HG02763 (cell line): ENCODE measurements around the gene DNAH6.
"Not testable (repeated sequence)": the region's sequence is repeated elsewhere in the genome, so short reads cannot be mapped to it uniquely, and the experiment has no call there.

ENCODE experiments used
- ATAC-seq: cut with Tn5 transposase; IDR thresholded peaks from one replicate; pipeline ENCODE4 v1.9.1; 2021; ENCODE audit warnings: mild to moderate bottlenecking, moderate library complexity; ENCODE audit not compliant: unreplicated experiment

Gene DNAH6, protein sequence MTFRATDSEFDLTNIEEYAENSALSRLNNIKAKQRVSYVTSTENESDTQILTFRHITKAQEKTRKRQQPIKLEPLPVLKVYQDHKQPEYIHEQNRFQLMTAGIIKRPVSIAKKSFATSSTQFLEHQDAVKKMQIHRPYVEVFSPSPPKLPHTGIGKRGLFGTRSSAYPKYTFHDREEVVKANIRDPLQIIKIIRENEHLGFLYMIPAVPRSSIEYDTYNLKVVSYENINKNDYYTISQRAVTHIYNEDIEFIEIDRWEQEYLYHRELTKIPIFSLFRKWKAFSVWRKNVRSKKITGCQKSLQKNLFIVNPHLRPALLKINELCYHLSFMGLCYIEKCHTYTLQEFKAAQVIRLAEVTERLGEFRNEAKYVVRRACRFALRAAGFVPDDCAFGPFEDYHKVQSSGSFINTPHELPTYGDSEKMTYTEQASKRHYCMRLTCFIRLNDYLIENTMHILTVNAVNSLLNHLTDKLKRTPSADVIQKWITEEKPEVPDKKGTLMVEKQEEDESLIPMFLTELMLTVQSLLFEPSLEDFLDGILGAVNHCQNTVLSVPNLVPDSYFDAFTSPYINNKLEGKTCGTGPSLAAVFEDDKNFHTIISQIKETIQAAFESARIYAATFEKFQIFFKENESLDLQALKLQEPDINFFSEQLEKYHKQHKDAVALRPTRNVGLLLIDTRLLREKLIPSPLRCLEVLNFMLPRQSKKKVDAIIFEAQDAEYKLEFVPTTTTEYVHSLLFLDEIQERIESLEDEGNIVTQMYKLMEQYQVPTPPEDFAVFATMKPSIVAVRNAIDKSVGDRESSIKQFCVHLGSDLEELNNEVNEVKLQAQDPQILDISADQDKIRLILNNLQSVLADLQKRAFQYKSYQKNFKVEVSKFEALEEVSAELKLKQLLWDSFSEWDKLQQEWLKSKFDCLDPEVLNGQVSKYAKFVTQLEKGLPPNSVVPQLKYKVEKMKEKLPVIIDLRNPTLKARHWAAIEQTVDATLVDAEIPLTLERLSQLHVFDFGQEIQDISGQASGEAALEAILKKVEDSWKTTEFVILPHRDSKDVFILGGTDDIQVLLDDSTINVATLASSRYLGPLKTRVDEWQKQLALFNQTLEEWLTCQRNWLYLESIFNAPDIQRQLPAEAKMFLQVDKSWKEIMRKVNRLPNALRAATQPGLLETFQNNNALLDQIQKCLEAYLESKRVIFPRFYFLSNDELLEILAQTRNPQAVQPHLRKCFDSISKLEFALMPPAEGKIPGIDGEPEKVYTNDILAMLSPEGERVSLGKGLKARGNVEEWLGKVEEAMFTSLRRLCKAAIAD (N-terminal part only)

GRCh38 chr2:84516234-84516986 lies at the start of gene DNAH6:
DNAH6 (plus strand) TSS chr2:84516498; CDS start chr2:84517827, 1,329 bp downstream.
- ATAC-seq: peak; percentile 90

DNA sequence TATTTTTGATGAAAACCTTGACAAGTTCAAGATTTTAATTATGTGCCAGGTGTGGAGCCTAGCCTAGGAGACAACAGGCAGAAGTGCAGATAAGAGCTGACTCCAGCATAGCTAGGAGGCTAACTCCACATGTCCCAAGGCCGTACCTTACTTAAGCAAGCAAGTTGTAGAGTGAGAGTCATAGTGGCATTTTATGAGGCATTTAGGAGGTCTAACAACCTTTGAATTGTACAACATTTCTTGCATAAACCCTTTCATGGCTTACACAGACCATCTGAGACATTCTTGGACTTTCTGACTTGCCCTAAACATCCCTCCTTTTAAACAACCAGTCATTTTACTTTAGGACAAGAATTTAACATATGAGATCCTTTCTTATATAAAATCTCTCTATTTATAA lies 48.9 kb upstream of the DNAH6 start:
- ATAC-seq: no peak

GRCh38 chr2:84472423-84472822 lies 43.9 kb upstream of the DNAH6 start:
- ATAC-seq: not testable (repeated sequence)

GRCh38 chr2:84472856-84473565 lies 43.3 kb upstream of the DNAH6 start:
- no peak for ATAC-seq

DNA sequence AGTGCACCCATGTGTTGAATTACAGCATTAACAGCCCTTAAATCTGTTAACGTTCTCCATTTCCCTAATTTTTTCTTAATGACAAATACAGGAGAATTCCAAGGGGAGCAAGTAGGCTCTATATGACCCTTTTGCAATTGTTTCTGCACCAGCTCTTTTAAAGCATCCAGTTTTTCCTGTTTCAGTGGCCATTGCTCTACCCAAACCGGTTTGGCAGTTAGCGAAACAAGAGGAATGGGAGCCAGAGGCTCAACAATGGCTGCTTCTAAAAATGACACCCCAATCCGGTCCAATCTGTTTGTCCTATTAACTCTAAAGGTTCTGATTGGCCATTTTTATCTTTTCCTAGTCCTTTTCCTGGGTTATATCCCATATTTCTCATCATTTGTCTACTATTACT lies 42.1 kb upstream of the DNAH6 start:
- no peak for ATAC-seq

DNA sequence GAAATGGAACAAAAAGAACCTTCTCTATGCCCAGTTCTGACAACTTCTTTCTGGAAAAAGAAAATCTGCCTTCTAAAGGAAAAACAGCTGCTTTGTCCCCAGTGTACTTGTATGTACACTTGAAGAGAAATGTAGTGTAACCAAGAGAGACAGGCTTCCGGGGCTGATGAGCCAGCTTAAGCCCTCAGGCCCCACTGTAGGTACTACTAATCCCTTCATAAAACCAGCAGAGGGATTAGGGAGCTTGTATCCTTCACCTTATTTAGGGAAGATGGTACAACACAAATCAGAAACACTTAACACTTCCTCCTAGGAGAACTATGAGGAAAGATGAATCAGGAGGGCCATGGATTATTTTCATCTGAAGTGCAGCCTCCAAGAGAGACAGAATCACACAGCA lies 38.4 kb upstream of the DNAH6 start:
- ATAC-seq: no peak

GRCh38 chr2:84478867-84479266 lies 37.4 kb upstream of the DNAH6 start:
- ATAC-seq: no peak

GRCh38 chr2:84481702-84482101 lies 34.6 kb upstream of the DNAH6 start:
- ATAC-seq: no peak

DNA sequence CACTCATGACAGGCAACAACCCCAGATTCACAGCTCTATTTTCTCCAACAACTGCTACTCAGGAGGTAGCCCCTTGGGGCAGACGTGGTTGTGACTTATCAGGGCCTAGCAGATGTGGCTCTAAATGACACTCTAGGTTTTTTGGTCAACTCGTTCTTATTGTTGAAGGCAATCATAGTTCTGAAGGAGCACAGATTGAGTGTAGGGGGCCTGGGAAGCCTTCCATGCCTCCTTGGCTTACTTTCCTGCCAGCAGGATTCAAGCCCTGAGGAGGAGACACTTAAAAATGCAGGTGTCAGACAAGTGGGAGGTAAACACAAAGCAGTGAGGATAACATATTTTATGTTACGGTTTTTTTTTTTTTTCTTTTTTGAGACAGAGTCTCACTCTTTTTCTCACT lies 33.7 kb upstream of the DNAH6 start:
- ATAC-seq: no peak

DNA sequence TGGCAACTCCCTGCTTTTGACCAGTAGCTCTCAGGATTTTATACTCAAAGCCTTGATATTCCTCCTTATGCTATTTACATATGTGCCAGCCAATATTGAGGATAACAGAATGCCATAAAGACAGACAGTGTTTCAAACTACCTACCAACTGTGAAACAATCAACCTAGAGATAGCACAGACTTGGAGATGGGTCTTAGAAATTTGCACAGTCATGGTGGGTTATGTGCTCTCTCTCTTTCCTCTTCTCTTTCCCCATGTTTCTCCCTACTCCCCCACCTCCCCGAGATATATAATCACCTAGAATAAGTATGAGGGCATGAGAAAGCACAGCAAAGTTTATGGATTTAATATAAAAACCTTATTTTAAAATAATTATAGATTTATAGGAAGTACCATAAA lies 33.0 kb upstream of the DNAH6 start:
- ATAC-seq: no peak

DNA sequence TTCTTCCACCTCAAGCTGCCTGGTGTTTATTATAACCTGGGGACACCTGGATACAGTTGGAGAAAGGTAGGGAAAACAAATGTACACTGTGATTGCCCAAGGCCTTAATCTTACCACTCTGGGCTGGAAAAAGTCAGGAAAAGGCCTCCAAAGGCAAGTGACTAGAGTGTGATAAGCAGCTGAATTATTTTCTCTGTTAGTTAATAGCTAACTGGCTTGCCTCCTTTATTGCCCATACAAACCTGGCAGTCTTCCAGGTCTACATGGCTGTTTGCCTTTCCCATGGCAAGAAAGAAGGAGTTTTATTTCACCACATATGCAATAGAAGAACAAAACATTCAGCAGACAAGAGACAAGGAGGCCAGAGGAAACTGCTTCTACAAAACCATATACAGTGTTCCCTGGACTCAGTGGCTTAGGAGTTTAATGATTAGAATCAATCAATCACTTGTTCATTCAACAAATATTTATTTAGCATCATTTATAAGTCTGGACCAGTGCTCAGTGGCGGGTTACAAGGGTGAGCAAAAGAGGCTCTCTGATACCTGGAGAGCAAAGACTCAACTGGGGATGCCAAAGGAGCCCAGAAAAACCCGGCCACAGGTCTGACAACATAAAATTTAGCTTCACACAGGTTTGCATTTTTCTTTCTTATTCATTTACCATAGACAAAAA lies 29.7 kb upstream of the DNAH6 start:
- ATAC-seq: no peak

DNA sequence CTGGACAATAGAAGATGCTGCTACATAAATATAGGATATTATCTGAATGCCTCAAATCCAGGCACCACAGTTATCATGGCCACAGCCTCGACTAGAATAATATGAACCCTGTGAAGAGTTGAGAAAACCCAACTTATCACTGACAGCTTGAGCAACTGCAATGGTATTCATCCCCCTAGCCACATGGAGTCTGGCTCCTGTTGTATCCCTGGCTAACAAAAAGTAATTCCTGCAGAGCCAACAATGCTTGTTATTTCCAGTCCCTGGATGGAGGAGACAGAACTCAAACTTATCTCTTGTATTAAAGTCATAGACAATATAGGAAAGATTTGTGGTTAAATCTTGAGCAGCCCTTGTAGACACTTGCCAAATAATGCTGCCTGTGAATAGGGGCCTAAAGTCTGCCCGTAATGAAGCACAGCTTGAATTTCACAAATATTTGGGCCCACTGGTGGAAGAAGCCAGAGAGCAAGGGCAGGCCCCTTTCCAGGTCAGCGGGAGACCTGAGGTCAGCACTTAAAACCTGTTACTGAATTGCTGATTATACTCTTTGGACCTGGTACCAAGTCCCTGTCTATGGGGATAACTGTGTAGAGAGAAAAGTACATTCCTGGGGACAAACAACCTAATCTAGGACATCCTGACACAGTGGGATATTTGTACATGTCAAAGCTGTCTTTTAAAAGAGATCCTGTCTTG lies 28.9 kb upstream of the DNAH6 start:
- no peak for ATAC-seq

- no peak for ATAC-seq
These were observed 25.0 kb upstream of the DNAH6 start for GRCh38 chr2:84491256-84491655.

- no peak for ATAC-seq
These were observed 24.6 kb upstream of the DNAH6 start for GRCh38 chr2:84491741-84492140.

DNA sequence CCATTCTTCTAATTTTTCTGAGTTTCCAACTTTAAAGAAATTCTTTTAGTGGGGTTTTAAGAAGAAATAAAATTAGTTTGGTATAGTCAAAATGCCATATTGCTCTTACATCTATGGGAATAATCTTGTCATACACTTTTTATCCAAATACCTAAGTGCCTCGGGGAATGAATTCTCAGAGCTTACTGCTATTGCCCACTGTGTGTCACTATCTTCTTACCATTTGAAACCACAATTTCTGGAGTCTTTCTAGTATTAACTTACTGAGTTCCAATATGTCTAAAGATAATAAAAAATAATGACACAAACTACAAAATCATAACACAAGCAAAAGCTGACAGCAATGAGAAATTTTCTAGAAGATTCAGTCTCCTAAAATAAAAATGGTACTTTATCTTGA lies 23.7 kb upstream of the DNAH6 start:
- ATAC-seq: no peak

DNA sequence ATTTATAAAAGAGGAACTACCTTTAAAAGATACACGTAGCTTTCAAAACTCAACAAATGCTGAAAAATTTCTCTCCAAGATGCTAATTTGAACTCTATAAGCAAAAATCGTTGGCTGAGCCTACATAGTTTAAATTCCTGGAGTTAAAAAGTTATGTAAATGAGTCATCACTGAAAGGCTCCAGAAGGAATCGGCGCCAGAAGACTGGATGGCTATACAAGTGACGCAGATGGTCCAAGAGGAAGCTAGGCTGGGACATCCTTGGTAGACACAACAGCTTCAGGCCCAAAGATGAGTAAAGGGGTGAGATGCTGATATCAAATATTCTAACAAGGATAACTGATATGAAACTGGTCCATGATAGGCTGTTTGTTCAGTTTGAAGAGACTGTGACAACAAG lies 22.8 kb upstream of the DNAH6 start:
- no peak for ATAC-seq

GRCh38 chr2:84494070-84494469 lies 22.2 kb upstream of the DNAH6 start:
- ATAC-seq: no peak

- peak; percentile 68 for ATAC-seq
These were observed 20.7 kb upstream of the DNAH6 start for GRCh38 chr2:84495539-84496146.
